Activated naive CD4-positive, alpha-beta T cell treated with anti-CD3 and anti-CD28 coated beads, Interleukin-2, amount 50 U/mL, for 24 hours (primary cell): ENCODE data around the gene SMARCB1.

Experiments
- H3K27ac Mint-ChIP-seq: one replicate; pipeline ENCODE4 v1.8.0; 2021; ENCODE audit warnings: mild to moderate bottlenecking, mixed read lengths
- H3K27me3 Mint-ChIP-seq: one replicate; pipeline ENCODE4 v1.8.0; 2021; ENCODE audit warnings: mixed read lengths
- H3K36me3 Mint-ChIP-seq: one replicate; pipeline ENCODE4 v1.8.0; 2021; ENCODE audit warnings: mixed read lengths
- H3K4me1 Mint-ChIP-seq: one replicate; pipeline ENCODE4 v1.8.0; 2021; ENCODE audit warnings: mixed read lengths
- H3K4me3 Mint-ChIP-seq: one replicate; pipeline ENCODE4 v1.8.0; 2021; ENCODE audit warnings: mild to moderate bottlenecking, mixed read lengths
- H3K9me3 Mint-ChIP-seq: one replicate; pipeline ENCODE4 v1.8.0; 2021; ENCODE audit warnings: mixed read lengths

SMARCB1 gene

DNA sequence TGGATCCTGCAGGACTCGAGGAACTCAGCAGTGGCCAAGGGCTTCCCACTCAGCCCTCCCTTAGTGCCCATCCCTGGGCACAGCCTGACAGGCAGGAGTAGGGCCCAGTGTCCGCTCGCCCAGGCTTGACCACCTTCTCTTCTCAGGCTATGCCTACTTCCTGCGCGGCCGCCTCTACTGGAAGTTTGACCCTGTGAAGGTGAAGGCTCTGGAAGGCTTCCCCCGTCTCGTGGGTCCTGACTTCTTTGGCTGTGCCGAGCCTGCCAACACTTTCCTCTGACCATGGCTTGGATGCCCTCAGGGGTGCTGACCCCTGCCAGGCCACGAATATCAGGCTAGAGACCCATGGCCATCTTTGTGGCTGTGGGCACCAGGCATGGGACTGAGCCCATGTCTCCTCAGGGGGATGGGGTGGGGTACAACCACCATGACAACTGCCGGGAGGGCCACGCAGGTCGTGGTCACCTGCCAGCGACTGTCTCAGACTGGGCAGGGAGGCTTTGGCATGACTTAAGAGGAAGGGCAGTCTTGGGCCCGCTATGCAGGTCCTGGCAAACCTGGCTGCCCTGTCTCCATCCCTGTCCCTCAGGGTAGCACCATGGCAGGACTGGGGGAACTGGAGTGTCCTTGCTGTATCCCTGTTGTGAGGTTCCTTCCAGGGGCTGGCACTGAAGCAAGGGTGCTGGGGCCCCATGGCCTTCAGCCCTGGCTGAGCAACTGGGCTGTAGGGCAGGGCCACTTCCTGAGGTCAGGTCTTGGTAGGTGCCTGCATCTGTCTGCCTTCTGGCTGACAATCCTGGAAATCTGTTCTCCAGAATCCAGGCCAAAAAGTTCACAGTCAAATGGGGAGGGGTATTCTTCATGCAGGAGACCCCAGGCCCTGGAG is 3.3 kb upstream of the SMARCB1 start:
- Mint-ChIP-seq H3K27me3 (no peaks in the 10 kb centered on the region), H3K4me3 (no peak overlapping the region), H3K4me1 (peaks cover 27% of the 10 kb centered on the region), H3K27ac (no peak overlapping the region), H3K9me3 (no peaks in the 10 kb centered on the region), H3K36me3 (no peaks in the 10 kb centered on the region)

DNA sequence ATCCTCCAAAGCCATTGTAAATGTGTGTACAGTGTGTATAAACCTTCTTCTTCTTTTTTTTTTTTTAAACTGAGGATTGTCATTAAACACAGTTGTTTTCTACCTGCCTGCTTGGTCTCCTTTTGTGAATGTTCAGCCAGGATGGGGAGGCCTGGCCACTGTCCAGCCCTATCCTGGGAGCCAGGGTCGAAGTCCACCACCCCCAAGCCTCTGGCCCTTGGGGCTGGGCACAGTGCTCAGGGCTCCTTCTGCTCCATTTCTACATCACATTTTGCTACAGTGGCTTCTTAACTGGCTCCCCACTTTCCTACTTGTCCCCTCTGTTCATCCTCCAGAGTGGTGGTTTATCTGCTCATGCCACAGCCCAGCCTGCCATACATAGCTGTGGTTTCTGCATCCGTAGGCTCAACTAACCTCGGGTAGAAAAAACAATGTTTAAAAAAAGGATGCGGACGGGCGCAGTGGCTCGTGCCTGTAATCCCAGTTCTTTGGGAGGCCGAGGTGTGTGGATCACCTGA is 2.5 kb upstream of the SMARCB1 start:
- Mint-ChIP-seq H3K27me3 (no peaks in the 10 kb centered on the region), H3K27ac (no peak overlapping the region), H3K36me3 (no peaks in the 10 kb centered on the region), H3K4me3 (no peak overlapping the region), H3K9me3 (no peaks in the 10 kb centered on the region), H3K4me1 (peaks cover 30% of the 10 kb centered on the region)

DNA sequence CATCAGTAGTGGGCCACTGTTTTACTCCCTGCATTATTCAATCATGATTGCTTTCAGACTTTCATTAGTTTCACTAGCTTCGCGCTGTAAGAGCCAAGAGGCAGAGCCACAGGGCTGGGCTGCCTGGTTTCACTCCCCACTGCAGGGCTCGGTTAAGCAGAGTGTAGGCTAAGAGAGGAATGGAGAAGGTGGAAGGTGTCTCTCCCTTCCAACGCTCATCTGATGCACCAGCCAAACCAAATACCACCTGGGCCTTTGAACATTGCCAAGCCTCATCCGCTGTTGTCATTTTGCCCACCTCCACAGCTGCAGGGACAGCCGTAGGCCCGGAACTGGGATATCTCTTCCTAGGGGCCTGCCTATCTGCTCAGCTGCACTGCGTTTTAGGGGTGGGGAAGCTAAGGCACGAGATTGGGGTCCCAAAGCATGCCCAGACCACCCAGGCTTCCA is 480 bp upstream of the SMARCB1 start:
- Mint-ChIP-seq H3K27me3 (no peaks in the 10 kb centered on the region), H3K27ac (peak overlapping the region; percentile 96), H3K9me3 (no peaks in the 10 kb centered on the region), H3K4me3 (peak overlapping the region; percentile 91), H3K4me1 (peaks cover 38% of the 10 kb centered on the region), H3K36me3 (no peaks in the 10 kb centered on the region)

DNA sequence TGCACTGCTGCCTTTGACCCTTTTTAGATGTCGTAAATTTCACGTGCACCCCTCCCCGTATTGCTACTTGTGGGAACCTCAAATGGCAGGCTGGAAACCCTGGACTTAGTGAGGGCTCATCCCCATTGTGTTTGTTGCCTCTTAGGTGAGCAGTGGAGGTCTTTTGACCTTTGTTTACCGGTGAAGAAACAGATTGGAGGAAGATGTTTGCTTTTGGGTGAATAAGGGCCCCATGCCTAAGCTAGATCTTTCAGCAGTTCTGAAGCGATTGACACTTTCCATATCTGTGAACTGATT is 782 bp downstream of the SMARCB1 start:
- Mint-ChIP-seq H3K4me1 (peaks cover 50% of the 10 kb centered on the region), H3K4me3 (peak overlapping the region; percentile 91), H3K9me3 (no peaks in the 10 kb centered on the region), H3K27ac (peak overlapping the region; percentile 79), H3K27me3 (no peaks in the 10 kb centered on the region), H3K36me3 (no peaks in the 10 kb centered on the region)

DNA sequence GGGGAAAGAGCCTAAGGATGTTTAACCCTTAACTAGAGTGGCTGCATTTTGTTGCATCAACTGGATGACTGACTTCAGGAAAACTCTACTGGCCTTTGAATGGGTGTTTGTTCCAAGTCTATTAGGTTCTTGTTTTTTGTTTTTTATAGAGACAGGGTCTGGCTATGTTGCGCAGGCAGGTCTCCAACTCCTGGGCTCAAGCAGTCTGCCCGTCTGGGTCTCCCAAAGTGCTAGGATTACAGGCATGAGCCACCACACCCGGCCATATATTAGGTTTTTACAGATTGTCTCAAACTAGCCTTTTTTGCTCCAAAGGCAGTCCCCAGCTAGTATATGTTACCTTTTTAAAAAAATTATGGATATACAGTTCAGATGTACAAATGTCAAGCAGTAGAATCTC is 1.1 kb downstream of the SMARCB1 start:
- H3K27ac Mint-ChIP-seq: peak overlapping the region; percentile 79
- H3K36me3 Mint-ChIP-seq: no peaks in the 10 kb centered on the region

DNA sequence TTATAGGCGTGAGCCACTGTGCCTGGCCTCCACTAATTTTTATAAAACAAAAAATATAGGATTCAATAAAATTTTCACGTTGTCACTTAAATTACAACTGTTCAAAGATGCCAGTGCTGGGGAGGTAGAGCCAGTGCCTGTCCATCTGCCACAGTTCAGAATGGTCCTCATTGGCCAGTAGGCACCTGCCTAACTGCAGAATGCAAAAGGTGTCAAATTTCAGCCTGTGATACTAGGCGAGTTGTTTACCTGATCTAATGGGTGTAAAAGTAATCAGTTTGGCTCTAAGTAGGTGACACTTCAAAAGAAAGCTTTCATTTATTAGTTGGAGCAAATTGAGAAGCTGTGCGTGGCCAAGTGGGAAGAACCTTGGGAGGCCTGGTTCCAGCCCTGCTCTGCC is 2.4 kb downstream of the SMARCB1 start:
- Mint-ChIP-seq H3K36me3 (no peaks in the 10 kb centered on the region), H3K9me3 (no peaks in the 10 kb centered on the region), H3K27ac (no peak overlapping the region), H3K4me1 (peaks cover 56% of the 10 kb centered on the region), H3K4me3 (peak overlapping the region; percentile 8), H3K27me3 (no peaks in the 10 kb centered on the region)

More for the DNA sequence above, 1.1 kb downstream of the SMARCB1 start:
- Mint-ChIP-seq H3K4me1 (peaks cover 54% of the 10 kb centered on the region), H3K4me3 (peak overlapping the region; percentile 91), H3K27me3 (no peaks in the 10 kb centered on the region), H3K9me3 (no peaks in the 10 kb centered on the region)

DNA sequence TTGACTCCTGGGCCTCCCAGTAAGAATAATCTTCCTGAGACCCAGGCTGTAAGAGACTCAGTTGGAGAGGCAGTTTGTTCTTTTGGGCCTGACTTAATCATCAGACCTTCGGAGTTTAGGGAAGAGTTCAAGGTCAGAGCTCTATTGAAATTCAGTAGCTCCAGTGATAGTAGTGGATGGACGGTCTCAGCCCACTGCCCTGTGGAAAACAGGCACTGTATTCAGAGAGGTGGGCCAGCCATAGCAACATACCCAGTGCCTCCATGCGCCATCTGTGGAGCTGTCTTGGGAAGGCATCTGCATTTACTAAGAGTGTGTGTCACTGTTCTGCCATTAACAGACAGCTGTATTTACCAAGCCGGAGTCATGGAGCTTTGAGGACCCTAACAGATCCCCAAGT is 2.9 kb downstream of the SMARCB1 start:
- no peaks in the 10 kb centered on the region for H3K27me3 Mint-ChIP-seq
- H3K27ac Mint-ChIP-seq: no peak overlapping the region
- H3K4me3 Mint-ChIP-seq: peak overlapping the region; percentile 42
- H3K36me3 Mint-ChIP-seq: no peaks in the 10 kb centered on the region
- H3K4me1 Mint-ChIP-seq: peaks cover 51% of the 10 kb centered on the region
- H3K9me3 Mint-ChIP-seq: no peaks in the 10 kb centered on the region

DNA sequence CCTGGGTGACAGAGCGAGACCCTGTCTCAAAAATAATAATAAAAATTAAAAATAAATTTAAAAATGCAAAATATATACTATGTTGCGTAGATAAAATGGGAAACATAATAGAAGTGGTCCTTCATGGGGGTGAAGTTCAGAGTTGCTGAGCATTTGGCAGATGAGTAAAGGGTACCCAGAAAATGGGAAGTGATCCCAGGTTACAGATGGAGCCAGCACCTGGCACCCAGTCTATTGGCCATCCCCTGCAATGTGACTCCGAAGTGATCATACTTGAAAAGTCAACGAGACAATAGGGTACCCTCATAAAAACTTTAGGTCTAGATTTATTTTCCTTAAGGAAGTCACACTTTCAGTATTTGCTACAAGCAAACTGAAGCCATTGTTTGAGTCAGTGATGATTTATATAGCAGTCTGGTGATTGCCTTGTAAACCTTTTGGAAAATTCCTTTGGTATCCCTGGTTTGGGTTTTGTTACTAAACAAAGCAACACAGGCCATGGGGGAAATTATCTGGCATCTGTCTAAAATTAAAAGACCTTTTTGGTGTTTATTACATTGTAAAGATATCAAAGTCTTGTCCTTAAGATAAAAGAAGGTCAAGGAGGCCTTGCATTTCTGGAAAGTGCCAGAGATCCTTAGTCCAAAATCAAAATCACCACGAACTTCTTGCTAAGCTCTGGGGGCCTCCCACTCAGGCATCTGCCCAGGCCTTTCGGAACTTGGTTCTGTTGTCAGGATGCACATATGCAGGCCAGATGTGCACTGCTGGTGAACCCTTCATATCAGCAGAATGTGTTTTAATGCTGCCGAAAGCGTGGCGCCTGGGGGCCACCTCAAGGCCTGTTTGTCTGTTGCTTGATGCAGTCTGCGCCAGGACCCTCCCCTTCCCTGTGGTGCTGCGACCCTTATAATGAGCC is 4.3 kb downstream of the SMARCB1 start:
- H3K9me3 Mint-ChIP-seq: no peaks in the 10 kb centered on the region
- H3K4me3 Mint-ChIP-seq: no peak overlapping the region
- H3K4me1 Mint-ChIP-seq: peaks cover 49% of the 10 kb centered on the region
- H3K36me3 Mint-ChIP-seq: peaks cover 1% of the 10 kb centered on the region
- H3K27me3 Mint-ChIP-seq: no peaks in the 10 kb centered on the region
- no peak overlapping the region for H3K27ac Mint-ChIP-seq

DNA sequence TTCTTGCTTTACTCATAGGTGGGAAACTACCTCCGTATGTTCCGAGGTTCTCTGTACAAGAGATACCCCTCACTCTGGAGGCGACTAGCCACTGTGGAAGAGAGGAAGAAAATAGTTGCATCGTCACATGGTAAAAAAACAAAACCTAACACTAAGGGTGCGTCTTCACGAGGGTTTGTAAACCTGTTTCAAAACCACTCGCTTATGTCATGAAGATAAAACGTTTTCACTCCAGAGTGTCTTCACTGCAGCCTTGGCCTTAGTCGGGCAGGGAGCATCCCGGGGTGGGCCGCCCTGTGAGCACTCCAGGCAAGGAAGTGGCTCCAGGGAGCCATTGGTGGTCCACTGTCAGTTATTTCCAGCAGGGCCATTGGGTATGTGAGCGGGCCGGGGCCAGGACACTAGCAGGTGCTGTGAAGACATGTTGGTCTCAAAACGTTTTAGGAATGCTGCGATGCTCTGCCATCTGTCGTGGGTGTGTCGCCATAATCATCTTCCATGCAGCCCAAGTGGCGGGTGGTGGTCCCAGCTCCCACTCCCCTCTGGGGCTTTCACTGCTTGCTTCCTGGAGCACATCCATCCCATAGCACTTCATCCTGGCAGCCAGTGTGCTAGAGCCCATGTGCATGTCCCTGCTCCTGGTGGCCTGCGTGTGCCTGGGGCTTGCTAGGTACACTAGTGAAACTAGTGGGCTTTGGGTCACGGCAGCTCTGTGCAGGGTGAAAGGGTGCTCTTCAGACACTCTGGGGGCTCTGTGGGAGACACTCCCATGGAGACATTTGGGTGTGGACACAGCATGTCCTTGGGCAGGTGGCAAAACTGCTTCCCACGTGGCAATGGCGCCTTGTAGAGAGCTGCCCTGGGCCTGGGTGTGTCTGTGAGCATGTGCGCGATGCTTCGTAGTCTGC is 5.2 kb downstream of the SMARCB1 start:
- peaks cover 42% of the 10 kb centered on the region for H3K4me1 Mint-ChIP-seq
- no peaks in the 10 kb centered on the region for H3K9me3 Mint-ChIP-seq
- no peak overlapping the region for H3K27ac Mint-ChIP-seq
- peaks cover 4% of the 10 kb centered on the region for H3K36me3 Mint-ChIP-seq
- no peaks in the 10 kb centered on the region for H3K27me3 Mint-ChIP-seq
- H3K4me3 Mint-ChIP-seq: no peak overlapping the region

DNA sequence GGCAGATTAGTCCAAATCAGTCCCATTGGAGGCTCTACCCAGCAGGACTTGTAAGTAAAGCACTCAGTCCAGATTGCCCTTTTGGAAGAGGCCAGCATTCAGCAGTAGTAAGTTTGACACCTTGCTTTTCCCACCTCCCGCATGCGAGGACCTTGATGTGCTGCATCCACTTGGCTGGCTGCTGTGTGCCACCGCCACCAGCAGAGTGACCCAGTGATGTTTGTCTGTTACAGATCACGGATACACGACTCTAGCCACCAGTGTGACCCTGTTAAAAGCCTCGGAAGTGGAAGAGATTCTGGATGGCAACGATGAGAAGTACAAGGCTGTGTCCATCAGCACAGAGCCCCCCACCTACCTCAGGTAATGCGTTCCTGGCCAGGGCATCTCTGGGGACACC is 6.6 kb downstream of the SMARCB1 start:
- Mint-ChIP-seq H3K27ac (no peak overlapping the region), H3K36me3 (peaks cover 6% of the 10 kb centered on the region), H3K4me1 (peaks cover 32% of the 10 kb centered on the region), H3K27me3 (no peaks in the 10 kb centered on the region), H3K4me3 (no peak overlapping the region), H3K9me3 (no peaks in the 10 kb centered on the region)

DNA sequence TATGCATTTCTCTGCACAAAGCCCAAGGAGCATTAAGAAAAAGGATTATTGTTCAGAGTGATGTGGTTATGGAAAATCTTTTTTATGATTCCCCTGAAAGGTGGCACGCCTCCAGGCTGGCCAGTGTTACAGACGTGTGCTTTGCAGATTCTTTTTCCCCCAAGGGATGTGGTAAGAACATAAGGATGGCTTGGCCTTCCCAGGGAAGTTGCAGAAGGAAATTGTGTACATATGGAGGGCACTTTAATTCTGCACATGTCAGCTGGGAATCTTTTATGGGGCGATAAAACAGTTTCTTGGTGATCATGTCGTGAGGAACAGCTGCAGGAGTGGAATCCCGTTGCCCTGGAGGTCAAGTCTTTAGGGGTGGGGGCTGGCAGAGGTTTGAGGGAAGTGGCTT is 9.7 kb downstream of the SMARCB1 start:
- H3K27ac Mint-ChIP-seq: no peak overlapping the region
- no peaks in the 10 kb centered on the region for H3K9me3 Mint-ChIP-seq
- no peak overlapping the region for H3K4me3 Mint-ChIP-seq
- H3K27me3 Mint-ChIP-seq: no peaks in the 10 kb centered on the region
- H3K4me1 Mint-ChIP-seq: peaks cover 18% of the 10 kb centered on the region
- peaks cover 10% of the 10 kb centered on the region for H3K36me3 Mint-ChIP-seq

DNA sequence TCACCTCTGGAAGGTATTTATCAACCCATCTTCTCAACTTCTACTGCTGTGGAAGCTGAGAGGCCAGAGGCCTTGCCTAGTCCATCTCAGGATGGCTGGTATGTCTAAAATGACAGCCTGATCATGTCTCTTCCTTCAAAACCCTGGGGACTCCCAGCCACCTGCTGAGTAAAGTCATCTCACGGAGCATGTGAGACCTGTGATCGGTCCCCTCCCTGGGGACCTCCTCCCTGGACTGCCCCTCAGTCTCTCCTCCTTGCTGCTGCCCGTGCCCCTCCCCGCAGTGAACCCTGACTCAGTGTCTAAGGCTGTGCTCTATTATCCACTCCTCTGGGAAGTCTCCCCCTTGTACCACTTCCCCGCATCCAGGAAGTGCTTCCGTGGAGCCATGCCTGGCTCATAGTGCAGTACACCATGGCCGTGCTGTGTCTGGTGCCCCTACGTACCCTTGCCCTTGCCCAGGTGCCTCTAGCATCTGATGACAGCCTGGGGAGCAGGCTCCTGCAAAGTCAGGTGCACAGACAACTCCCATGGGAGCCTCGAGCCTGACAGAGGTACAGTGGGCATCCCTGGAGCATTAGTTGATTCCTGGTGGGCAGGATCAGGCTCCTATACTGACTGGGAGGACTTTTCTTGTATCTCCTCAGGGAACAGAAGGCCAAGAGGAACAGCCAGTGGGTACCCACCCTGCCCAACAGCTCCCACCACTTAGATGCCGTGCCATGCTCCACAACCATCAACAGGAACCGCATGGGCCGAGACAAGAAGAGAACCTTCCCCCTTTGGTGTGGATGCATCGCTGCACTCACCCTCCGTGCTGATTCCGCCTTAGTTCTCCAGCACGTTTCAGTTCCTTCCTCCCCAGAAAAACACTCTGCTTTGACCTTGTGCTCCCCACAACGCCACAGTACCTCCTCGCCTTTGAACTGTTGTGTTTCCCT is 13.8 kb downstream of the SMARCB1 start:
- Mint-ChIP-seq H3K4me3 (no peak overlapping the region), H3K4me1 (no peaks in the 10 kb centered on the region), H3K27ac (no peak overlapping the region), H3K27me3 (no peaks in the 10 kb centered on the region), H3K9me3 (no peaks in the 10 kb centered on the region), H3K36me3 (peaks cover 19% of the 10 kb centered on the region)

DNA sequence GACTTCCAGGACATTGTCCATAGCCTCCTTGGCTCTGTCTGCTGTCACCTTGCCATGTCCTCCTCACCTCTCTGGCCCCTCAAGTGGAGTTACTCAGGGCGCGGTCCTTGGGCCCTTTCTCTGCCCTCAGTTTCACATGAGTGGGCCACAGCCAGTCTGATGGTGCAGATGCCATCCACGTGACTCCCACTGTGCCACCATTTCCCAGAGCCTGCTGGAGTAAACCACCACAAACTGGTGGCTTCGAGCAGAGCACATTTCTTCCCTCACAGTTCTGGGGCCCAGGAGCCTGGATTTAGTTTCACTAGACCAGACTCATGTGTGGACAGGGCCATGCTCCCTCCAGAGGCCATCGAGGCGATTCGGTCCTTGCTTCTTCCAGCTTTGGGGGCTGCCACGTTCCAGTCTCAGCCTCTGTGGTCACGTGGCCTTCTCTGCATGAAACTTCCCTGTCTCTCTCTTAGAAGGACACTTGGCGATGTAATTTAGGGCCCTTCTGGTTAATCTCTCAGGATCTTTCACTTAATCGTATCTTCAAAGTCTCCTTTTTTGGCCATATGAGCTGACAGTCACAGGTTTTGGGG is 14.6 kb downstream of the SMARCB1 start:
- no peaks in the 10 kb centered on the region for H3K4me1 Mint-ChIP-seq
- H3K27ac Mint-ChIP-seq: no peak overlapping the region
- no peaks in the 10 kb centered on the region for H3K27me3 Mint-ChIP-seq
- H3K4me3 Mint-ChIP-seq: no peak overlapping the region
- H3K9me3 Mint-ChIP-seq: no peaks in the 10 kb centered on the region
- peaks cover 18% of the 10 kb centered on the region for H3K36me3 Mint-ChIP-seq

DNA sequence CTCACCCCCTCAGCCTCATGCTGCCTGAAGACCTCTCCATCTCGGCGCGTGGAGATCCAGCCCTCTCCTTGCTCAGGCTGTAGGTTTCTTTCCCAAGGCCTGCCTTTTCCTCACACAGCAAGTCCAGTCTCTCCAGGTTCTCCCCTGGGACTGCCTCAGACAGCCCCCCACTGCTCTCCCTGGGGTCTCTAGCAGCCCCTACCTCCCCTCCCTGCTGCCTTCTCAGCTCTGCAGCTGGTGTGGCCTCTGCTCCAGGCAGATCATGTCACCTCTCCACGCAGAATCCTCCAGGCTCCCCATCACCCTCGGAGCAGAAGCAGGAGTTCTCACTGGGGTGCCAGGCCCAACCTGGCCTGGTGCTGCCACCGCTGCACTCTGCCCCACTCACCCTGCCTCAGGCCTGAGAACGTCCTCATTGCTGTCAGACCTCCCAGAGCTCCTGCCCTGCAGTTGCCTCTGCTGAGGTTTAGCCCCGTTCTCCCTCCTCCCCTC is 15.2 kb downstream of the SMARCB1 start:
- Mint-ChIP-seq H3K36me3 (peaks cover 19% of the 10 kb centered on the region), H3K27me3 (no peaks in the 10 kb centered on the region), H3K9me3 (no peaks in the 10 kb centered on the region), H3K4me1 (no peaks in the 10 kb centered on the region), H3K27ac (no peak overlapping the region), H3K4me3 (no peak overlapping the region)
